IgD-negative memory B cell (primary cell): Measurements from ENCODE around the gene LSM2. TPM values are rescaled to one million over a fixed set of nuclear protein-coding genes. Genes with fewer than 3 reads are reported as not detected.
"Not testable (repeated sequence)": the region's sequence is repeated elsewhere in the genome, so short reads cannot be mapped to it uniquely, and the experiment has no call there.

Experiments used
- H3K27ac Mint-ChIP-seq, 3 donors: one replicate each; pipeline ENCODE4 v1.8.0; 2020 to 2022; ENCODE audit warnings: mild to moderate bottlenecking in 3 of 3, mixed read lengths in 3 of 3, moderate library complexity in 1 of 3
- H3K27me3 Mint-ChIP-seq: one replicate; pipeline ENCODE4 v1.8.0; 2021; ENCODE audit warnings: mixed read lengths
- H3K36me3 Mint-ChIP-seq: one replicate; pipeline ENCODE4 v1.8.0; 2020; ENCODE audit warnings: mild to moderate bottlenecking, mixed read lengths
- H3K4me1 Mint-ChIP-seq, 3 donors: one replicate each; pipeline ENCODE4 v1.8.0; 2020 to 2022; ENCODE audit warnings: mixed read lengths in 3 of 3, mild to moderate bottlenecking in 1 of 3
- H3K4me3 Mint-ChIP-seq, 4 donors: one replicate each; pipeline ENCODE4 v1.8.0; 2020 to 2022; ENCODE audit warnings: mild to moderate bottlenecking in 4 of 4, mixed read lengths in 4 of 4, moderate library complexity in 3 of 4
- H3K9me3 Mint-ChIP-seq, 3 donors: one replicate each; pipeline ENCODE4 v1.8.0; 2020 to 2021; ENCODE audit warnings: mixed read lengths in 3 of 3, mild to moderate bottlenecking in 1 of 3
- polyA plus RNA-seq: library from polyadenylated mRNA; unstranded; fragments of 300-500 nt; fragmentation: Illumina TruSeq; gene quantifications from one replicate; pipeline ENCODE4 v1.2.3, GENCODE V29; 2021

LSM2 gene
- polyA plus RNA-seq, 1 donor from 2014 or later: 100 TPM

- Mint-ChIP-seq H3K4me1 (peaks cover 23 to 32% (median 29%) of the 10 kb centered on the region in 3 donors), H3K4me3 (peak overlapping the region; percentile 81 to 96 (median 92)), H3K27ac (peak overlapping the region; percentile 88 to 92 (median 90))
- H3K36me3 Mint-ChIP-seq, H3K9me3 Mint-ChIP-seq, H3K27me3 Mint-ChIP-seq: not testable (repeated sequence)
Measured at GRCh38 chr6:31817929-31818511, 11.3 kb upstream of the LSM2 start.

- peak overlapping the region; percentile 81 to 96 (median 92) for H3K4me3 Mint-ChIP-seq
- H3K27ac Mint-ChIP-seq: peak overlapping the region; percentile 88 to 92 (median 90)
- H3K27me3 Mint-ChIP-seq, H3K36me3 Mint-ChIP-seq, H3K9me3 Mint-ChIP-seq: not testable (repeated sequence)
- peaks cover 23 to 30% (median 29%) of the 10 kb centered on the region in 3 donors for H3K4me1 Mint-ChIP-seq
Measured at GRCh38 chr6:31817133-31817928, 10.6 kb upstream of the LSM2 start.

- H3K36me3 Mint-ChIP-seq: peaks cover 1% of the 10 kb centered on the region
- no peaks in the 10 kb centered on the region for H3K27me3 Mint-ChIP-seq
- H3K9me3 Mint-ChIP-seq: no peaks in the 10 kb centered on the region
- H3K27ac Mint-ChIP-seq: peak within 1 kb of the TSS; percentile 91 to 96 (median 93)
- peaks cover 22 to 27% (median 24%) of the 10 kb centered on the region in 3 donors for H3K4me1 Mint-ChIP-seq
- H3K4me3 Mint-ChIP-seq: peak within 1 kb of the TSS; percentile 92 to 98 (median 94)
Measured at GRCh38 chr6:31815025-31815838, 8.5 kb upstream of the LSM2 start, which contains the start of the genes HSPA1A and HSPA1L. HSPA1A (plus strand) TSS chr6:31815543; CDS start chr6:31815757, 214 bp downstream. HSPA1L (minus strand) TSS chr6:31815283; CDS start chr6:31811972, 3,311 bp downstream.

- Mint-ChIP-seq H3K4me1 (peaks cover 22 to 27% (median 24%) of the 10 kb centered on the region in 3 donors), H3K36me3 (peaks cover 3% of the 10 kb centered on the region), H3K9me3 (no peaks in the 10 kb centered on the region), H3K27ac (peak overlapping the region; percentile 83 to 96 (median 91)), H3K27me3 (no peaks in the 10 kb centered on the region), H3K4me3 (peak overlapping the region; percentile 92 to 98 (median 94))
Measured at GRCh38 chr6:31814677-31815024, 7.9 kb upstream of the LSM2 start.

GRCh38 chr6:31813465-31813849, 6.7 kb upstream of the LSM2 start:
- peaks cover 3% of the 10 kb centered on the region for H3K36me3 Mint-ChIP-seq
- peak overlapping the region; percentile 78 to 93 (median 83) for H3K4me3 Mint-ChIP-seq
- peaks cover 22 to 24% (median 23%) of the 10 kb centered on the region in 3 donors for H3K4me1 Mint-ChIP-seq
- no peaks in the 10 kb centered on the region for H3K9me3 Mint-ChIP-seq
- H3K27me3 Mint-ChIP-seq: no peaks in the 10 kb centered on the region
- H3K27ac Mint-ChIP-seq: peak overlapping the region in 1 of 3 donors; percentile 96

- Mint-ChIP-seq H3K9me3 (no peaks in the 10 kb centered on the region), H3K27ac (peak overlapping the region in 1 of 3 donors; percentile 18), H3K36me3 (peaks cover 5% of the 10 kb centered on the region), H3K27me3 (no peaks in the 10 kb centered on the region), H3K4me1 (peaks cover 15 to 20% (median 16%) of the 10 kb centered on the region in 3 donors), H3K4me3 (peak overlapping the region in 1 of 4 donors; percentile 52)
Measured at GRCh38 chr6:31811645-31812044, 4.9 kb upstream of the LSM2 start.

GRCh38 chr6:31808599-31808998, 1.8 kb upstream of the LSM2 start:
- not testable (repeated sequence) for H3K9me3 Mint-ChIP-seq, H3K27ac Mint-ChIP-seq, H3K27me3 Mint-ChIP-seq, H3K36me3 Mint-ChIP-seq
- H3K4me3 Mint-ChIP-seq: peak overlapping the region in 1 of 4 donors; percentile 19
- H3K4me1 Mint-ChIP-seq: peaks cover 22 to 26% (median 23%) of the 10 kb centered on the region in 3 donors

- Mint-ChIP-seq H3K27me3 (no peaks in the 10 kb centered on the region), H3K27ac (peak overlapping the region; percentile 95 to 96 (median 96)), H3K4me3 (peak overlapping the region; percentile 89 to 97 (median 95)), H3K36me3 (peaks cover 7% of the 10 kb centered on the region), H3K9me3 (no peaks in the 10 kb centered on the region), H3K4me1 (peaks cover 10 to 17% (median 14%) of the 10 kb centered on the region in 3 donors)
Measured at GRCh38 chr6:31805939-31806469, 762 bp downstream of the LSM2 start.

GRCh38 chr6:31801031-31801927, 5.5 kb downstream of the LSM2 start:
- not testable (repeated sequence) for H3K36me3 Mint-ChIP-seq, H3K9me3 Mint-ChIP-seq, H3K27me3 Mint-ChIP-seq
- Mint-ChIP-seq H3K4me1 (peaks cover 14 to 24% (median 17%) of the 10 kb centered on the region in 3 donors), H3K4me3 (peak overlapping the region in 1 of 4 donors; percentile 65), H3K27ac (peak overlapping the region in 2 of 3 donors; percentile 47 to 65)

GRCh38 chr6:31799781-31800180, 7.0 kb downstream of the LSM2 start:
- no peak overlapping the region for H3K4me3 Mint-ChIP-seq
- H3K27me3 Mint-ChIP-seq: no peaks in the 10 kb centered on the region
- no peak overlapping the region for H3K27ac Mint-ChIP-seq
- no peaks in the 10 kb centered on the region for H3K9me3 Mint-ChIP-seq
- H3K4me1 Mint-ChIP-seq: peaks cover 5 to 18% (median 11%) of the 10 kb centered on the region in 3 donors
- H3K36me3 Mint-ChIP-seq: peaks cover 1% of the 10 kb centered on the region

- H3K36me3 Mint-ChIP-seq: no peaks in the 10 kb centered on the region
- H3K4me1 Mint-ChIP-seq: peaks cover 16 to 24% (median 21%) of the 10 kb centered on the region in 3 donors
- H3K9me3 Mint-ChIP-seq: no peaks in the 10 kb centered on the region
- peak overlapping the region; percentile 30 to 84 (median 57) for H3K4me3 Mint-ChIP-seq
- H3K27ac Mint-ChIP-seq: peak overlapping the region; percentile 68 to 89 (median 82)
- H3K27me3 Mint-ChIP-seq: no peaks in the 10 kb centered on the region
Measured at GRCh38 chr6:31797588-31797987, 9.2 kb downstream of the LSM2 start.

GRCh38 chr6:31796993-31797385, 9.8 kb downstream of the LSM2 start:
- H3K4me1 Mint-ChIP-seq: peaks cover 18 to 24% (median 21%) of the 10 kb centered on the region in 3 donors
- H3K36me3 Mint-ChIP-seq: no peaks in the 10 kb centered on the region
- peak overlapping the region in 2 of 4 donors; percentile 30 to 76 for H3K4me3 Mint-ChIP-seq
- H3K27me3 Mint-ChIP-seq: no peaks in the 10 kb centered on the region
- H3K27ac Mint-ChIP-seq: peak overlapping the region; percentile 68 to 82 (median 81)
- no peaks in the 10 kb centered on the region for H3K9me3 Mint-ChIP-seq

GRCh38 chr6:31795616-31796298, 11.0 kb downstream of the LSM2 start, which contains the start of gene VARS1:
VARS1 (minus strand) TSS chr6:31795752; CDS start chr6:31795217, 535 bp downstream.
- H3K27ac Mint-ChIP-seq: peak within 1 kb of the TSS; percentile 68 to 100 (median 97)
- peaks cover 22 to 28% (median 27%) of the 10 kb centered on the region in 3 donors for H3K4me1 Mint-ChIP-seq
- peak within 1 kb of the TSS; percentile 76 to 98 (median 94) for H3K4me3 Mint-ChIP-seq
- H3K27me3 Mint-ChIP-seq: peaks cover 2% of the 10 kb centered on the region
- H3K9me3 Mint-ChIP-seq: no peaks in the 10 kb centered on the region
- H3K36me3 Mint-ChIP-seq: peaks cover 2% of the 10 kb centered on the region
